22Rv1 (cell line): ENCODE measurements around the gene TAF5L.

Source experiments
- CTCF ChIP-seq: fragments of 450-650 bp; IDR thresholded peaks from 2 replicates; pipeline ENCODE4 v1.5.1; 2017; ENCODE audit warnings: mild to moderate bottlenecking
- ZFX ChIP-seq: fragments of 450-650 bp; IDR thresholded peaks from 2 replicates; pipeline ENCODE4 v1.6.1; 2017; ENCODE audit warnings: antibody characterized with exemption, borderline replicate concordance

DNA sequence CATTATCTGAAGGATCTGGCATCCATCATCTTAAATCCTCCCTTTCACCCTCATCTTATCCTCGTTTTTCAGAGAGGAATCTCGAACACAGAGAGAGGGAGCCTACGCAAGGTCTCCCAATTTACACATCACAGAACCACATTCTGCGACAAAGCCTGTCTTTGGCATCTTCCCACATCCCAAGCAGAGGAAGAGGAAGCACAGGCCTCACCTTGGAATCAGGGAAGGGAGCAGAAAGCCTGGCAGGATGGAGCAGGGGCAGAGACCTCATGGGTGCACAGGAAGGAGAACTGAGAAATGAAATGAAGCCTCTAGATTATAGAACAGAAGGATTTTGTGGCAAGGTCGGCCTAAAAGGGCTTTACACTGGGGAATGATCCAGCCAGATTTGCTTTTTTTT is 73.2 kb downstream of the TAF5L start:
- TF ChIP-seq CTCF (no peak), ZFX (no peak)
